ENCODE measurements around the gene CALHM6. TPM values are rescaled to one million over a fixed set of nuclear protein-coding genes. Genes with fewer than 3 reads are reported as not detected.

CALHM6 gene
- total and polyA plus RNA-seq, 2 donors (not counting 1 experiment from before 2014, with no cell fraction given) = 30.6 to 68.4 TPM

DNA sequence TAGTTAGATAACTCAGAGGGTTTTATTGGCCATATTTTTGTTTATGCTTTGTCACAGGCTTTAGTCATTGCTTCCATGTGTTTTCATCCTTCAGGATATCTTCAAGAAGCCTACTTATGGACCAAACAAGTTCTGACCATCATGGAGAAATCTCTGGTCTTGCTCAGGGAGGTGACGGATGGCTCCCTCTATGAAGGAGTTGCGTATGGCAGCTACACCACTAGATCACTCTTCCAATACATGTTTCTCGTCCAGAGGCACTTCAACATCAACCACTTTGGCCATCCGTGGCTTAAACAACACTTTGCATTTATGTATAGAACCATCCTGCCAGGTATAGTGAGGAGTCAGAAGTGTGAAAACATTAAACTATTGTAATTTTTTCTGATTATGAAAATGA lies 30.3 kb upstream of the CALHM6 start:
- intact Hi-C loops (cut with micrococcal nuclease) = no loop called here
- DNase-seq (no peak), ATAC-seq (ENCODE audit: low read depth) (no peak)
- H3K9me3 Mint-ChIP-seq (ENCODE audit: insufficient read depth) = no peaks in the 10 kb centered on the region
- Histone ChIP-seq H3K4me3 (ENCODE audit: control extremely low read depth in 1 of 5, extremely low read depth in 1 of 5, insufficient read depth in 1 of 5, low read depth in 2 of 5, low read length in 4 of 5) (no peak overlapping the region), H3K27ac (ENCODE audit: low read length in 2 of 2) (no peak overlapping the region), H3K4me2 (replicated peaks; ENCODE audit: low read depth, low read length, poor library complexity, severe bottlenecking) (no peak overlapping the region), H2AFZ (ENCODE audit: insufficient read depth, low read depth, low read length, poor library complexity, severe bottlenecking) (no peak overlapping the region), H4K20me1 (ENCODE audit: control insufficient read depth, insufficient read depth, low read length, poor library complexity, severe bottlenecking) (no peaks in the 10 kb centered on the region), H3K27me3 (replicated peaks in 1 of 4; ENCODE audit: control extremely low read depth in 1 of 4, control insufficient read depth in 3 of 4, insufficient read depth in 4 of 4, low read length in 3 of 4) (no peaks in the 10 kb centered on the region), H3K9me3 (ENCODE audit: control extremely low read depth in 1 of 3, control insufficient read depth in 2 of 3, insufficient read depth in 1 of 3, low read length in 2 of 3) (no peaks in the 10 kb centered on the region), H3K9ac (ENCODE audit: low read length) (no peak overlapping the region), H3K79me2 (ENCODE audit: control insufficient read depth, insufficient read depth, low read length) (peaks cover 6% of the 10 kb centered on the region), H3K36me3 (replicated peaks in 1 of 2; ENCODE audit: control extremely low read depth in 1 of 2, control insufficient read depth in 1 of 2, extremely low read depth in 1 of 2, insufficient read depth in 2 of 2, low read length in 1 of 2) (peaks cover 6 to 39% of the 10 kb centered on the region in 2 experiments), H3K4me1 (ENCODE audit: control insufficient read depth in 2 of 2, insufficient read depth in 2 of 2, low read length in 2 of 2) (no peaks in the 10 kb centered on the region)
- ChIA-PET POLR2A (no interaction called here), CTCF (interaction anchor here (0.7 to 1.5 kb wide), 2 partner anchors 12 to 162 kb away, joined by 3 to 4 read pairs; no protein-coding TSS in a partner anchor)
- no peak overlapping the region for H3K4me3 Mint-ChIP-seq
- no peak for TF ChIP-seq EZH2 (IDR thresholded peaks at IDR 0.05; ENCODE audit: borderline replicate concordance, insufficient read depth, low read depth, low read length, poor library complexity, severe bottlenecking)
- no peak for TF ChIP-seq CTCF (IDR thresholded peaks at IDR 0.05)
- no peak overlapping the region for H3K27ac Mint-ChIP-seq
- 100% methylated on average over 2 of the region's 4 CpGs for WGBS (ENCODE audit: insufficient coverage)
- H3K27me3 Mint-ChIP-seq = no peaks in the 10 kb centered on the region
- no peaks in the 10 kb centered on the region for H3K4me1 Mint-ChIP-seq

DNA sequence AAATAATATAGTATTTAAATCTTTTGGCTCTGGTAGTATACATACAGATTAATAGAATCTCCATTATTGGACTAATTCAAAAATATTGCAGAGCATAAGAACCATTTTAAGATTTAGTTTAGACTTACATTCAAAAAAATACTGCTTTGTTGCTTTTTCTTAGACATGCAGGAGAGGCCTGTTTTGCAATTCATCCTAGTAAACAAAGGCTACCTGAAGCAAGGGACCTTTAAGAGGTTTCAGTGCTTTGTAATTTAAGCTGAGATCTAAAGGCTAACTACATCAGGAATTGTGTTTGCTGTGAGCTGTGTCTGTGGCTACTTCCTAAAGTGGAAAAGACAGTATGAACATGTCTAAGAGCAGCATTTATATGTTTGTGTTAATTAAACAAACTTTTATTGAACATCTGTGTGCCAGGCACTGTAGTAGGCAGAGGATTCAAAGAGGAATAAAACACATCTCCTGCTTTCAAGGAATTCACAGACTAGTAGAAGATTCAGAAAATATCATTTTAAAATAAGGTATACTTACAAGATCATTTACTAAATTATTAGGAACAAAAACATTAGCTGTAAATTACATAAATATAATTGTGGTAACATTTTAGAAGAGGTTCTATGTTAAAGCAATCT lies 29.1 kb upstream of the CALHM6 start:
- Mint-ChIP-seq H3K9me3 (ENCODE audit: insufficient read depth) (no peaks in the 10 kb centered on the region), H3K27ac (no peak overlapping the region), H3K4me3 (no peak overlapping the region), H3K27me3 (no peaks in the 10 kb centered on the region), H3K4me1 (no peaks in the 10 kb centered on the region)
- POLR2A ChIA-PET = no interaction called here
- Histone ChIP-seq H3K27me3 (replicated peaks in 1 of 4; ENCODE audit: control extremely low read depth in 1 of 4, control insufficient read depth in 3 of 4, insufficient read depth in 4 of 4, low read length in 3 of 4) (no peaks in the 10 kb centered on the region), H3K9ac (ENCODE audit: low read length) (no peak overlapping the region), H2AFZ (ENCODE audit: insufficient read depth, low read depth, low read length, poor library complexity, severe bottlenecking) (no peak overlapping the region), H3K9me3 (ENCODE audit: control extremely low read depth in 1 of 3, control insufficient read depth in 2 of 3, insufficient read depth in 1 of 3, low read length in 2 of 3) (no peaks in the 10 kb centered on the region), H3K27ac (ENCODE audit: low read length in 2 of 2) (no peak overlapping the region), H3K4me2 (replicated peaks; ENCODE audit: low read depth, low read length, poor library complexity, severe bottlenecking) (no peak overlapping the region), H4K20me1 (ENCODE audit: control insufficient read depth, insufficient read depth, low read length, poor library complexity, severe bottlenecking) (no peaks in the 10 kb centered on the region), H3K4me1 (ENCODE audit: control insufficient read depth in 2 of 2, insufficient read depth in 2 of 2, low read length in 2 of 2) (no peaks in the 10 kb centered on the region), H3K79me2 (ENCODE audit: control insufficient read depth, insufficient read depth, low read length) (no peaks in the 10 kb centered on the region), H3K36me3 (replicated peaks in 1 of 2; ENCODE audit: control extremely low read depth in 1 of 2, control insufficient read depth in 1 of 2, extremely low read depth in 1 of 2, insufficient read depth in 2 of 2, low read length in 1 of 2) (peaks cover 0 to 33% of the 10 kb centered on the region in 2 experiments), H3K4me3 (ENCODE audit: control extremely low read depth in 1 of 5, extremely low read depth in 1 of 5, insufficient read depth in 1 of 5, low read depth in 2 of 5, low read length in 4 of 5) (no peak overlapping the region)
- DNase-seq (no peak), ATAC-seq (ENCODE audit: low read depth) (no peak)
- CTCF ChIA-PET = interaction anchor here (1.1 to 1.5 kb wide), 2 partner anchors 12 to 163 kb away, joined by 4 read pairs; no protein-coding TSS in a partner anchor
- no peak for TF ChIP-seq CTCF (IDR thresholded peaks at IDR 0.05)
- TF ChIP-seq EZH2 (IDR thresholded peaks at IDR 0.05; ENCODE audit: borderline replicate concordance, insufficient read depth, low read depth, low read length, poor library complexity, severe bottlenecking) = no peak
- intact Hi-C loops (cut with micrococcal nuclease) = no loop called here
